Measurements from ENCODE around the gene TPCN1.

The TPCN1 gene

DNA sequence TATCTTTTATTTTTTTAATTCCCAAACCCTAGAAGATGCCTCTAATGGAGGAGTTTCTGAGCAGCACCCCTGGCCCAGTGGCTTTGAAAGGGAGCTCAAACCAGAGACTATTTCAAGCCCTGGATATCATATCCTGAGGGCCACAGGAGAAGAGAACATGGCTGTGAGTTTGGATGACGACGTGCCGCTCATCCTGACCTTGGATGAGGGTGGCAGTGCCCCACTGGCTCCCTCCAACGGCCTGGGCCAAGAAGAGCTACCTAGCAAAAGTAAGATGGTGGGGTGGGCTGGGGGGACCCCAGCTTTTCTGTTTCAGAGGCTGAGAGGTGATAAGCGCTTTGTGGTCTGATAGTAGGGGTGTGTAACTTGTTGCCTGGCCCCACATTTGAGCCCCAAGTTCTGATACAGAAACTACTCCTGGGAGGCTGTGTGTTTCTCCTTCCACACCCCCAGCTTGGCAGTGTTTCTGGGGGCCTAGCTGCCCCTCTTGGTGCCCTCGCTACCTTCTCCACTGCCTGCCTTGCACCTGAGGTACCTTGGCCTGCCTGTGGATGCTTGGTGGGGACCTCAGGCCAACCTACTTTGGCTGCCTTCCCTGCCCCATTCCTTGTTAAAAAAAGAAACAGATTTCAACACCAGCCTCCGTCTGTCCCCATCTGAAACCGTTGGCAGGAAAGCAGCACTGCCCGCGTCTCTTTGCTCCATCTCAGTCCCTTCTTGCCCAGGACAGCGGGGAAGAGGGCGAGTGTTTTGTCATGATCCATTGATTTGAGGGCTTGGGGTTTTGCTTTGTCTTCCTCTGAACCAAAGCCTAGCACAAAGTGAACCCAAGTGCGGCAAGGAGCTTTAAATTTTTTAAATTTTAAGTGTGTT is 5.7 kb downstream of the TPCN1 start:
- no peak for DNase-seq

- DNase-seq, result no peak
These were observed 6.6 kb downstream of the TPCN1 start for GRCh38 chr12:113227686-113228391.

- no peak for DNase-seq
These were observed 7.2 kb downstream of the TPCN1 start for GRCh38 chr12:113228394-113229028.

DNA sequence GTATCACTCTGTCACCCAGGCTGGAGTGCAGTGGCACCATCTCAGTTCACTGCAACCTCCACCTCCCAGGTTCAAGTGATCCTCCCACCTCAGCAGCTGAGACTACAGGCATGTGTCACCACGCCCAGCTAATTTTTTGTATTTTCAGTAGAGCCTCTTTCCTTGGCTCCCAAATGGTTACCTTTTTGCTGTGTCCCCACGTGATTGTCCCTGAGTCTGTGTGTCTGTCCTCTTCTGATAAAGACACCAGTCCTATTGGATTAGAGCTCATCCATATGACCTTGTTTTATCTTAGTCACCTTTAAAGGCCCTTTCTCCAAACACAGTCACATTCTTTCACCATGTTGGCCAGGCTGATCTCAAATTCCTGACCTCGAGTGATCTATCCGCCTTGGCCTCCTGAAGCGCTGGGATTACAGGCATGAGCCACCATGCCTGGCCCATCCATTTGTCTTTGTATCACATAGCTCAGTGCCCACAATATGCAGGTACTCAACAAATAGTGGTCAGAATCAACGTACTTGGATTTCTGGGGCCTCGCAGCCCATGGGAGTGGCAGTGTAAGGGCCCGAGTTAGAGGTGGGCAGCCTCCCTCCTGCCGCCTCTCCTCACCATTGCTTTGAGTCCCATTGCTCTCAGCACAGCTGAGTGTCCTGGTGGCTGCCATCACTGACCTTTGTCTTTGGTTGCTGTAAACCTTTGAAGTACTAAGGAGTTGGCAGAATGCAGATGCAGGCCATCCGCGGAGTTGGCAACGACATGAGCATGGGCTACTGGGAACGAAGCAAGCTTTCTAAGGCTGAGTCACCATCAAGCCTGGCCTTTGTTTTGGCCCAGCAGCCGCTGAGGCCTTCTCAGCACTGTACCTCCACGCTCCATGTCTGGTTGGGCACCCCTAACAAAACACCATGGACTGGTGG is 9.3 kb downstream of the TPCN1 start:
- no peak for DNase-seq

- DNase-seq, result no peak
These were observed 10.2 kb downstream of the TPCN1 start for GRCh38 chr12:113231235-113232088.

GRCh38 chr12:113232089-113232839 is 11.0 kb downstream of the TPCN1 start:
- no peak for DNase-seq

GRCh38 chr12:113232840-113233585 is 11.7 kb downstream of the TPCN1 start:
- peak; percentile 14 to 44 for DNase-seq

DNA sequence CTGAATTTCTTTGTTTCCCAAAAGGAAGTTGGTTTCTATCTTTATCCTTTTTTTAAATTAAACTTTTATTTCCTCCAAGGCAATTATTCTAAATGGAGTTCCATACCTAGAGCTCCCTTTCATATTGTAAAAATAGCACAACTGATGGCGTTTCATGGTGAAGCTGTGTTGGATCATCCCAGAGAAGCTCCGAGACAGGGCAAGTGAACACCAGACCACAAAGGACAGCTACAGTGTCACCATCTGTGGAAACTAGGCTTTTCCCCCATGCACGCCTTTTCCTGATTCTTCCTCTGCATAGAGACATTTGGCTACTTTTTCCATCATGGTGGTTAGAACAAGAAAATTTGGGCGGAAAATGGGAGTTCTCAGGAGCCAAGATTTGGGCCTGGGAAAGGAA is 12.7 kb downstream of the TPCN1 start:
- no peak for DNase-seq

- DNase-seq, result no peak
These were observed 13.2 kb downstream of the TPCN1 start for GRCh38 chr12:113234483-113234882.

GRCh38 chr12:113235976-113236375 is 14.7 kb downstream of the TPCN1 start:
- DNase-seq, result no peak

DNA sequence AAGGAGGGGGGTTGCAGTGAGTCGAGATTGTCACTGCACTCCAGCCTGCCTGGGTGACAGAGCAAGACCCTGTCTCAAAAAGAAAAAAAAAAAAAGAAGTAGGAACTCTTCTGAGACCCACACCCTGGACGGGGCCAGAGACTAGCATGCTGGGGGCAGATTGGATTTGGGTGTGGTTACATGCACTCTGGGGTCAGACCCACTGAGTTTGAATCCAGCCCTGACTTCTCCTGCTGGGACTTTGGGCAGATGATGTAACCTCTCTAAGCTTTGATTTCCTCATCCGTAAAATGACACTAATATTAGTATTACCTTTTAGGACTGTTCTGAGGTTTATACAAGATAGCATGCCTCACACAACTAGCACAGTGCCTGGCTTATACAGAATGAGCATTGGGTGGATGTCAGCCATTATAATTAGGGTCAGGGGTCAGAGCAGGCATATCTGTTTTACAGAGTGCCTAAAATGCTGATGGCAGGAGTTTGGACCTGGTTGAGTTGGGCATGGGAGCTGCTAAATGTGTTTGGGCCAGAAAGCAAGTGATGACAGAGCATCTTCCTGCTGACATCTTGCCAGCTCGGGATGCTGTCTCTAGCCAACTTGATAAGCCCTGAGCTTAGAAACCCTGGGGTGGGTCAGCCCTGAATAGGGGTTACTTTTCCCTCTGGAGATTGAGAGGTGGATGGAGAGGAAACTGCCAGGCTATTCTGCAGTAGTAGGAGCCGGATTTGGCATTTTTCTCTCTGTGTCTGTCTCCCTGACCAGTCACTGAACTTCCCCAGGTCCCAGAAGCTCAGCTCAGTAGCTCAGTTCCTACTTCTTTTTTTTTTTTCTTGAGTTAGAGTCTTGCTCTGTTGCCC is 15.5 kb downstream of the TPCN1 start:
- no peak for DNase-seq

DNA sequence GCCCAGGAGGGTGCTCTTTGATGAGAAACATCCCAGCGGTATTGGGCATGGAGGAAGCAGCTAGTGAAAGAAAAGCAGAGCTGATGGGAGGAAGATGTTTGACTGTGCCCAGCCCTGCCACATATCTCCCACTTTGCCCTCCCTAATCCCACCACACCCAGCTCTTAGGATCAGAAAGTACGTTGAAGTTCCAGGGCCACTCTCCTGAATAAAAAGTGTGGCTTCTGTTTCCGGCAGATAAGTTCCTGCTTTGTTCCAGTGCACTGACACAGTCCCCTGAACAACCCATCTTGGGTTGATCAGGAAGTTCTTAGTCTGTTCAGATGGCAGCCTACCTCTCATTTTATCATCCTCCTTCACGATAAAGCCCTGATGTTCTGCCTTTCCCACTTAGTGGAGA is 16.5 kb downstream of the TPCN1 start:
- DNase-seq, result no peak

GRCh38 chr12:113238309-113238708 is 17.0 kb downstream of the TPCN1 start:
- no peak for DNase-seq

DNA sequence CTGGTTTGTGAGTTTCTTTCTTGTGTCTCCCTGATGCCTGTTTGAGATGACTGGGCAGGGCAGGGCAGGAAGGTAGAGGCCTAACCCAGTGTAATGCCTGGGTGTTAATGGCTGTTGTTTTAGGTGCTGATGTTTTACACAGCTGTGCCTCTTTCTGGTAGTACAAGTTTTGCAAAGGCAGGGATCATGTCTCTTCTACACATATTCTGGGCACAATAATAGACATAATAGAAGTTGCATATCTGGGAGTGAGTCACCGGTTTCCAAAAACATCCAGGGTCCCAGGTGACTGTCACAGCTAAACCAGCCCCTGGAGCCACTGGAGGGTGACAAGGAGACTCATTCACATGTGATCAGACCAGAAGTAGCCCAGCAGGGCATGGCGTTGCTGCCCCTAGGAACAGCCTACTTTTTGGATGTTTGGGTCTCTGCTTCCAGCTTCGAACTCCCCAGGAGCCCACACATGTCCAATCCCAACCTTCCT is 18.1 kb downstream of the TPCN1 start:
- no peak for DNase-seq

GRCh38 chr12:113239811-113240331 is 18.6 kb downstream of the TPCN1 start:
- peak in 1 of 2 experiments; percentile 16 for DNase-seq

DNA sequence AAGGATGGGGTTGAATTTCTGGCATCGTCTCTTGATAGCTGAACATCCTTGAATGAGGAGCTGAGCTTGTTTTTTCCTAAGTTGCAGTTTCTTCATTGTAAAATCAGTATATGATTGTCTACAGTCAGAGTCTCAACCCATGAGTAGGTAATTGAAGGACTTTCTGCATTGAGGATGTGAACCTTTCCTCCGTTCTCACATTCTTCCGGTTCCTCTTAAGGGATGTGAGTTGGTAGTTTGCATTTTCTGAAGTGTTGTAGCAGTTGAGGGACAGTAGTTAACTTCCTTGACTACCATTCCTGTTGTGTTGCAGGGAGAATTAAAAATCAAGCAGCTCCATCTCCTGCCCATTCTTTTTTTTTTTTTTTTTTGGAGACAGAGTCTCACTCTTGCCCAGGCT is 19.1 kb downstream of the TPCN1 start:
- DNase-seq, result no peak

GRCh38 chr12:113241191-113242025 is 20.1 kb downstream of the TPCN1 start:
- DNase-seq, result peak; percentile 13 to 61

DNA sequence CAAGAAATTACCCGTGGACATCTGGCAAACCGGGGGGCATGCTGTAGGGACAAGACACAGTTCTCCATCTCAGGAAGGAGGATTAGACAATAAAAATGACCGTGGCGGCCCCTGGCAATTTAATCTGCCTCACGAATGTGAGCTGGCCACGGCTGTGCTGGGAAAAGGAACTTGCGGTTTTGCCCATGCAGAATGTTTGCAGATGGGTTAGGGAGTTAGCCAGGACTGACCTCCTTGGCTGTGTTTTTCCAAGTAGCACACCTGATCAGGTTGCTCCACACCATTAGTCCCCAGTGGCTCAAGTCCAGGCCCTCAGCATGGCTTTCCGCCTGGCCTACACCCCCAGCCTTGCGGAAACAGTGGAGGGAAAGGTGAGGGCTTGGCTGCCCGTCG is 20.8 kb downstream of the TPCN1 start:
- no peak for DNase-seq
